HL-60 (cell line): Measurements from ENCODE around the gene SMAD4.

Source experiments
- DNase-seq, 2 experiments: peaks; one replicate each; pipeline ENCODE4 v3.0.0-alpha.2; 2010 to 2020; ENCODE audit warnings: low read depth in 1 of 2, low spot score in 1 of 2
- H3K27ac ChIP-seq: fragments of 250-450 bp; sonication (Bioruptor Pico); replicated peaks from 2 replicates; pipeline ENCODE4 v1.5.1; 2020; ENCODE audit warnings: mild to moderate bottlenecking, moderate library complexity
- H3K27me3 ChIP-seq: fragments of 250-450 bp; sonication (Bioruptor Pico); 2 replicates; pipeline ENCODE4 v1.5.1; 2021; ENCODE audit warnings: mild to moderate bottlenecking, moderate library complexity; ENCODE audit not compliant: insufficient read depth, poor library complexity, severe bottlenecking
- H3K4me3 ChIP-seq: replicated peaks from 2 replicates; pipeline ENCODE4 v1.5.1; 2011; ENCODE audit warnings: mild to moderate bottlenecking, control low read depth, low read length; ENCODE audit not compliant: insufficient read depth
- GABPA ChIP-seq: IDR thresholded peaks from 2 replicates; pipeline ENCODE4 v1.6.1; 2012; ENCODE audit warnings: low read depth
- POLR2AphosphoS5 ChIP-seq: IDR thresholded peaks from 2 replicates; pipeline ENCODE4 v1.6.1; 2012; ENCODE audit warnings: low read depth
- SPI1 ChIP-seq: IDR thresholded peaks from 2 replicates; pipeline ENCODE4 v1.6.1; 2012; ENCODE audit warnings: low read depth, mild to moderate bottlenecking, borderline replicate concordance
- TF ChIP-seq, protein P1 (sequence below): IDR thresholded peaks from one replicate; pipeline ENCODE4 v1.5.1; 2011; ENCODE audit warnings: low read length, control low read depth, inconsistent platforms; ENCODE audit not compliant: insufficient read depth
- TF ChIP-seq, protein P2 (sequence below): IDR thresholded peaks from 2 replicates; pipeline ENCODE4 v1.6.1; 2012; ENCODE audit warnings: low read depth; ENCODE audit not compliant: insufficient replicate concordance

SMAD4 gene

DNA sequence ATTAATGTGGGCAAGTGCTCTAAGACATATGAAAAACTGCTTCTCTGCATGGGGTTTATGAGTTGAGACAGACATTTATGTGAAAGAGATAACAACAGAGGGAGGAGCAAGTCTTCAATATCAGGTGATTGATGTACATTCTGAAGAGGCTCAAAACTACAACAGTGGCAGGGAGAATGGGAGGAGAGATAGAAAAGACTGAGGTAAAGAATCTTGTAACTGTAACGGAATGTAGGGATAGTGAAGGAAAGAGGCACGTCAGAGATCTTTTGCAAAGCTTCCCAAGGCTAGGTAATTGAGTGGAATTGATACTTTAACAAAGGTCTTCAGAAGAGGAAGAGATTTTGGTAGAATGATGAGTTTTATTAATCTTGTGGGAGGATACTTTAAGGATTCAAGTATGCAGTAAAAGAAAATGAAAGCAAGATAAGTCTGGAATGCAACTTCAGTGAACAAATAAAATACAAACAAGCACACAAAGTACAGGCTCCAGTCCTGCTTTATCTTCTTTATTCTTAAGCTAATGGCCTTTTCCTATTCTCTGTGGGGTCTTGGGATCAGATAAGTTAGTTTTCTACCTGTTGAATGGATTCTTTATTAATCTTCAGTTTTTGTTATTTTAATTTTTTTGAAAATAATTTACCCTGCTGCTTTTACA, 15.0 kb downstream of the SMAD4 start:
- no peaks in the 10 kb centered on the region for H3K27me3 ChIP-seq
- H3K27ac ChIP-seq, result no peak overlapping the region
- TF ChIP-seq, protein P1, sequence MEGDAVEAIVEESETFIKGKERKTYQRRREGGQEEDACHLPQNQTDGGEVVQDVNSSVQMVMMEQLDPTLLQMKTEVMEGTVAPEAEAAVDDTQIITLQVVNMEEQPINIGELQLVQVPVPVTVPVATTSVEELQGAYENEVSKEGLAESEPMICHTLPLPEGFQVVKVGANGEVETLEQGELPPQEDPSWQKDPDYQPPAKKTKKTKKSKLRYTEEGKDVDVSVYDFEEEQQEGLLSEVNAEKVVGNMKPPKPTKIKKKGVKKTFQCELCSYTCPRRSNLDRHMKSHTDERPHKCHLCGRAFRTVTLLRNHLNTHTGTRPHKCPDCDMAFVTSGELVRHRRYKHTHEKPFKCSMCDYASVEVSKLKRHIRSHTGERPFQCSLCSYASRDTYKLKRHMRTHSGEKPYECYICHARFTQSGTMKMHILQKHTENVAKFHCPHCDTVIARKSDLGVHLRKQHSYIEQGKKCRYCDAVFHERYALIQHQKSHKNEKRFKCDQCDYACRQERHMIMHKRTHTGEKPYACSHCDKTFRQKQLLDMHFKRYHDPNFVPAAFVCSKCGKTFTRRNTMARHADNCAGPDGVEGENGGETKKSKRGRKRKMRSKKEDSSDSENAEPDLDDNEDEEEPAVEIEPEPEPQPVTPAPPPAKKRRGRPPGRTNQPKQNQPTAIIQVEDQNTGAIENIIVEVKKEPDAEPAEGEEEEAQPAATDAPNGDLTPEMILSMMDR, result no peak
- TF ChIP-seq GABPA (no peak), SPI1 (no peak), POLR2AphosphoS5 (no peak)
- no peak for DNase-seq
- H3K4me3 ChIP-seq, result no peak overlapping the region

DNA sequence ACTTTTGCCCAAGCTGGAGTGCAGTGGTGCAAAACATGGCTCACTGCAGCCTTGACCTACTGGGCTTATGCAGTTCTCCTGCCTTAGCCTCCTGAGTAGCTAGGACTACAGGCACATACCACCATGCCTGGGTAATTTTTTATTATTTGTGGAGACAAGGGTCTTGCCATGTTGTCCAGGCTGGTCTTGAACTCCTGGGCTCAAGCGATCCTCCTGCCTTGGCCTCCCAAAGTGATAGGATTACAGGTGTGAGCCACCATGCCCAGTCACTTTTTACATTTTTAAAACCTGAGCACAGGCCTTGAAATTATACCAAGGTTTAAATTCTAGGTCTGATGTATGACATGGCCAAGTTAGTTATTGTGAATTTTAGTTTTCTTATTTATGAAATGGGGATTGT, 18.2 kb downstream of the SMAD4 start:
- Histone ChIP-seq H3K4me3 (no peak overlapping the region), H3K27me3 (no peaks in the 10 kb centered on the region), H3K27ac (no peak overlapping the region)
- DNase-seq, result no peak
- TF ChIP-seq GABPA (no peak), POLR2AphosphoS5 (no peak), SPI1 (no peak)
- TF ChIP-seq, protein P1, result no peak
- TF ChIP-seq, protein P2, sequence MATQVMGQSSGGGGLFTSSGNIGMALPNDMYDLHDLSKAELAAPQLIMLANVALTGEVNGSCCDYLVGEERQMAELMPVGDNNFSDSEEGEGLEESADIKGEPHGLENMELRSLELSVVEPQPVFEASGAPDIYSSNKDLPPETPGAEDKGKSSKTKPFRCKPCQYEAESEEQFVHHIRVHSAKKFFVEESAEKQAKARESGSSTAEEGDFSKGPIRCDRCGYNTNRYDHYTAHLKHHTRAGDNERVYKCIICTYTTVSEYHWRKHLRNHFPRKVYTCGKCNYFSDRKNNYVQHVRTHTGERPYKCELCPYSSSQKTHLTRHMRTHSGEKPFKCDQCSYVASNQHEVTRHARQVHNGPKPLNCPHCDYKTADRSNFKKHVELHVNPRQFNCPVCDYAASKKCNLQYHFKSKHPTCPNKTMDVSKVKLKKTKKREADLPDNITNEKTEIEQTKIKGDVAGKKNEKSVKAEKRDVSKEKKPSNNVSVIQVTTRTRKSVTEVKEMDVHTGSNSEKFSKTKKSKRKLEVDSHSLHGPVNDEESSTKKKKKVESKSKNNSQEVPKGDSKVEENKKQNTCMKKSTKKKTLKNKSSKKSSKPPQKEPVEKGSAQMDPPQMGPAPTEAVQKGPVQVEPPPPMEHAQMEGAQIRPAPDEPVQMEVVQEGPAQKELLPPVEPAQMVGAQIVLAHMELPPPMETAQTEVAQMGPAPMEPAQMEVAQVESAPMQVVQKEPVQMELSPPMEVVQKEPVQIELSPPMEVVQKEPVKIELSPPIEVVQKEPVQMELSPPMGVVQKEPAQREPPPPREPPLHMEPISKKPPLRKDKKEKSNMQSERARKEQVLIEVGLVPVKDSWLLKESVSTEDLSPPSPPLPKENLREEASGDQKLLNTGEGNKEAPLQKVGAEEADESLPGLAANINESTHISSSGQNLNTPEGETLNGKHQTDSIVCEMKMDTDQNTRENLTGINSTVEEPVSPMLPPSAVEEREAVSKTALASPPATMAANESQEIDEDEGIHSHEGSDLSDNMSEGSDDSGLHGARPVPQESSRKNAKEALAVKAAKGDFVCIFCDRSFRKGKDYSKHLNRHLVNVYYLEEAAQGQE, result no peak

DNA sequence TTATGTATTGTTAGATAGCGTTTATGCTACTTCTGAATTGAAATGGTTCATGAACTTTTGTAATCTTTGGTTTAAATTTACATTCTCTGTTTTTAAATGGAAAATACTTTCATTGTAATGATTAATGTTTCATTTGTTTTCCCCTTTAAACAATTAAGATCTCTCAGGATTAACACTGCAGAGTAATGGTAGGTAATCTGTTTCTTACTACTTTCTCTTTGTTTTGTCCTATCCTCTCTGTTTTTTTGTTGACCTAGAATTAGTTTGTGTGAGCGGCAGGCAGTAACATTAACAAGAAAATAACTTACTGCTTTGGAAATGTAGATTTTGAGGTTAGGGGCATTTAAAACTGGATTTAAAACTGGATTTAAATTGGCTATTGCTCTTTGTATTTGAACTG, 19.1 kb downstream of the SMAD4 start:
- DNase-seq, result no peak
- H3K27me3 ChIP-seq, result no peaks in the 10 kb centered on the region
- TF ChIP-seq GABPA (no peak), POLR2AphosphoS5 (no peak), SPI1 (no peak)
- TF ChIP-seq, protein P2, result no peak
- TF ChIP-seq, protein P1, result no peak
- no peak overlapping the region for H3K27ac ChIP-seq
- H3K4me3 ChIP-seq, result no peak overlapping the region

DNA sequence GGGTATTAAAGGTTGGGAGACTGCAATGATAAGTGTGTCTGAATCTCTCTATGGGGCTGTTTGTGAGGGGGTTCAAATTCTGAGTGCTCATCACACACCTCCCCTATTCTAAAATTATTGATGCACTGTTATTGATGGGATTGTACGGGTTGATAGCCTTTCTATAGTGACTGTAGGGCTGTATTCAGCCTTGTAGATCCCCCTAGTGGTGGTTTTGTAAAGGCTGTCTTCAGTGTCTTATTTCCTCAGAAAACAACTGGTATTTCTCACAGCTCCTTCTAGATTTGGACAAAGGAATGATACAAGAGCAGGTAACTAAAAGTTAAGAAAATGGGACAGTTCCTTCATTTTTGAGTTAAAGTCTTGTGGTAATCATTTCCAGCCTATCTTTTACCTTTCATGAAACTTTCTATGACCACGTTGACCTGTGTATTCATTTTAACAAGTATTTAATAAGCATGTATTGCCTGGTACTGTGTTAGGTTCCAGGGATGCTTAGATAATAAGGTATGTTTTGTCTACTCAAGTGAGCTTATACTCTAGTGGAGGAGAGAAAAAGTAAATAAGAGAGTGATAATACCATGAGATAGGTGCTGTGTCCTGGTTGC, 21.2 kb downstream of the SMAD4 start:
- Histone ChIP-seq H3K27ac (no peak overlapping the region), H3K4me3 (no peak overlapping the region), H3K27me3 (no peaks in the 10 kb centered on the region)
- peak in 1 of 2 experiments; percentile 52 for DNase-seq
- TF ChIP-seq GABPA (no peak; the same call in 1 of the 2 replicates), POLR2AphosphoS5 (no peak)
- TF ChIP-seq, protein P1, result peak; percentile 95
